Upper lobe of left lung (tissue), 6 donors: Measurements from ENCODE around the gene ZNF493. TPM values are rescaled to one million over a fixed set of nuclear protein-coding genes. Genes with fewer than 3 reads are reported as not detected.

Experiments used
- ATAC-seq, 2 donors: fragments of 200-7000 bp; cut with Tn5 transposase; one replicate each; pipeline ENCODE4 v1.9.1; 2022; ENCODE audit warnings: mild to moderate bottlenecking in 2 of 2, moderate library complexity in 2 of 2; ENCODE audit not compliant: low FRiP score in 2 of 2
- DNase-seq, 2 donors: peaks; one replicate each; pipeline ENCODE4 v3.0.0-alpha.2; 2019 to 2020
- H3K27ac ChIP-seq, 4 donors: fragments of 200-600 bp; sonication (generic); one replicate each; pipeline ENCODE4 v1.5.1; 2016 to 2019
- H3K27me3 ChIP-seq, 4 donors: fragments of 200-600 bp; sonication (generic); one replicate each; pipeline ENCODE4 v1.5.1; 2017 to 2019
- H3K36me3 ChIP-seq, 4 donors: fragments of 200-600 bp; sonication (generic); one replicate each; pipeline ENCODE4 v1.5.1; 2016 to 2019
- H3K4me1 ChIP-seq, 4 donors: fragments of 200-600 bp; sonication (generic); one replicate each; pipeline ENCODE4 v1.5.1; 2018 to 2019
- H3K4me3 ChIP-seq, 4 donors: fragments of 200-600 bp; sonication (generic); one replicate each; pipeline ENCODE4 v1.5.1; 2017 to 2019; ENCODE audit warnings: mild to moderate bottlenecking in 2 of 4, moderate library complexity in 1 of 4
- H3K9me3 ChIP-seq, 4 donors: fragments of 200-600 bp; sonication (generic); one replicate each; pipeline ENCODE4 v1.5.1; 2018 to 2019
- EP300 ChIP-seq, 4 donors: sonication (generic); formaldehyde crosslinking; IDR thresholded peaks; one replicate each; pipeline ENCODE4 v1.5.1; 2017; ENCODE audit warnings: antibody characterized with exemption in 4 of 4, control low read depth in 2 of 4
- POLR2A ChIP-seq, 4 donors: fragments of 450-650 bp; IDR thresholded peaks; one replicate each; pipeline ENCODE4 v1.5.1; 2016 to 2017; ENCODE audit warnings: antibody characterized with exemption in 4 of 4, mild to moderate bottlenecking in 2 of 4
- POLR2AphosphoS5 ChIP-seq, 2 donors: sonication (generic); formaldehyde crosslinking; IDR thresholded peaks; one replicate each; pipeline ENCODE4 v1.5.1; 2017; ENCODE audit warnings: antibody characterized with exemption in 2 of 2
- WGBS, 2 donors: methylation state at CpG; one replicate each; pipeline ENCODE4 v1.1.5; 2017 to 2018; 5-methylcytosine and 5-hydroxymethylcytosine counted together
- total RNA-seq, 6 donors: library from RNA; depleted of rRNA in 4 of 6; stranded (reverse); fragments of >200 nt in 4 of 6; gene quantifications; one replicate each; pipeline versions ENCODE4 v1.1.0 to v1.2.1, GENCODE V29; 2016 to 2021
- TF ChIP-seq, protein P1 (sequence below), 6 experiments: fragments of 450-650 bp in 4 of 6; fragments of 200-600 bp in 2 of 6; sonication (generic) in 2 of 6; IDR thresholded peaks; one replicate each; pipeline ENCODE4 v1.5.1; 2016 to 2019; ENCODE audit warnings: antibody characterized with exemption in 6 of 6
- donor health status: DM: no; HTN: no; CAD: no; lungs with moderate emphysema.
- donor health status: DM: no; HTN: yes; CAD: no; lungs with severe emphysema.

The ZNF493 gene
- total RNA-seq, 6 donors from 2014 or later: 19.0 to 86.3 (median 29.7) TPM

DNA sequence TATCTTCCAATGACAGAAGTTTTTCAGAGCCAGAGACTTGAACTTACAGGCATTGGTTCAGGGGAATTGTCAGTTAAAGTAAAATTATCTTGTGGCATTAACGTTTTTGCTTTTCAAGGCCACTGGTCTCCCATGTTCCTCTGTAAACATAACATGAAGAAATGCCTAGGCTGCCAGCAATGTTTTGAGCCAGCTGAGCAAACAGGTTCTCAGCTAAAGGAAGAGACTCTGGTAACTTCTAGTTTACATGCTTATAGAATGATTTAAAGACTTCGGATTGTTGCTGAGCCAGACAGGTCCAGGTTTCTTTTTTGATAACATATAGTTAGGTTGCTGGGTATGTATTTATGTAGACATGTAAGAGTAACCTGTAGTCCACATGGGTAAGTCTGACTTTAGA is 35.7 kb downstream of the ZNF493 start:
- no peak for TF ChIP-seq POLR2A (IDR thresholded peaks at IDR 0.05)
- TF ChIP-seq, protein P1, sequence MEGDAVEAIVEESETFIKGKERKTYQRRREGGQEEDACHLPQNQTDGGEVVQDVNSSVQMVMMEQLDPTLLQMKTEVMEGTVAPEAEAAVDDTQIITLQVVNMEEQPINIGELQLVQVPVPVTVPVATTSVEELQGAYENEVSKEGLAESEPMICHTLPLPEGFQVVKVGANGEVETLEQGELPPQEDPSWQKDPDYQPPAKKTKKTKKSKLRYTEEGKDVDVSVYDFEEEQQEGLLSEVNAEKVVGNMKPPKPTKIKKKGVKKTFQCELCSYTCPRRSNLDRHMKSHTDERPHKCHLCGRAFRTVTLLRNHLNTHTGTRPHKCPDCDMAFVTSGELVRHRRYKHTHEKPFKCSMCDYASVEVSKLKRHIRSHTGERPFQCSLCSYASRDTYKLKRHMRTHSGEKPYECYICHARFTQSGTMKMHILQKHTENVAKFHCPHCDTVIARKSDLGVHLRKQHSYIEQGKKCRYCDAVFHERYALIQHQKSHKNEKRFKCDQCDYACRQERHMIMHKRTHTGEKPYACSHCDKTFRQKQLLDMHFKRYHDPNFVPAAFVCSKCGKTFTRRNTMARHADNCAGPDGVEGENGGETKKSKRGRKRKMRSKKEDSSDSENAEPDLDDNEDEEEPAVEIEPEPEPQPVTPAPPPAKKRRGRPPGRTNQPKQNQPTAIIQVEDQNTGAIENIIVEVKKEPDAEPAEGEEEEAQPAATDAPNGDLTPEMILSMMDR (IDR thresholded peaks at IDR 0.05): no peak
- H3K4me3 ChIP-seq: no peak overlapping the region
- no peaks in the 10 kb centered on the region for H3K27me3 ChIP-seq
- H3K4me1 ChIP-seq: no peaks in the 10 kb centered on the region
- H3K36me3 ChIP-seq: no peaks in the 10 kb centered on the region
- no peak overlapping the region for H3K27ac ChIP-seq
- 59 to 77% methylated on average over 2 of the region's 2 CpGs for WGBS, 2 donors
- no peak for ATAC-seq
- H3K9me3 ChIP-seq: peaks cover 17 to 50% (median 40%) of the 10 kb centered on the region in 4 donors
- no peak for DNase-seq

DNA sequence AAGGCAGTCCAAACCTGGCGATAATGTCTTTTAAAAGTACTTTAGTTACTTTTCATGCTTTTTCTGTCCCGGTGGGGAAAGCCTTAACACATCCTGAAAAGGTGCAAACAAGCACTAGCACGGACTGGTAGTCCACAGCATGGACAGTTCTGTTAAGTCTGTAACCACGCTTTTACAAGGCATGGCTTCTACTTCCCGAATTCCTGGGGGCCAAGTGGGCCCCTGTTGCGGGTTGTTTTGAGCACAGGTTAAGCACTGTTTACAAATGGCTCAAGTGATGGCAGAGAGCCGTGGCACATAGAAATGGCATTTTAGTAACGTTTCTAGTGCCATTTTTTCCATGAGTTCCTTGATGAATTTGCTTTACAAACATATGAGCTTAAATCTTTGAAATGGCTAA is 37.6 kb downstream of the ZNF493 start:
- no peaks in the 10 kb centered on the region for H3K4me1 ChIP-seq
- DNase-seq (no peak), ATAC-seq (no peak)
- H3K27ac ChIP-seq: no peak overlapping the region
- peaks cover 2 to 32% (median 25%) of the 10 kb centered on the region in 4 donors for H3K9me3 ChIP-seq
- H3K27me3 ChIP-seq: no peaks in the 10 kb centered on the region
- TF ChIP-seq POLR2A (IDR thresholded peaks at IDR 0.05): no peak
- no peak for TF ChIP-seq POLR2AphosphoS5 (IDR thresholded peaks at IDR 0.05)
- TF ChIP-seq EP300 (IDR thresholded peaks at IDR 0.05): no peak
- TF ChIP-seq, protein P1 (IDR thresholded peaks at IDR 0.05): no peak
- no peak overlapping the region for H3K4me3 ChIP-seq
- WGBS, 2 donors: 61 to 84% methylated on average over 8 of the region's 8 CpGs
- no peaks in the 10 kb centered on the region for H3K36me3 ChIP-seq

DNA sequence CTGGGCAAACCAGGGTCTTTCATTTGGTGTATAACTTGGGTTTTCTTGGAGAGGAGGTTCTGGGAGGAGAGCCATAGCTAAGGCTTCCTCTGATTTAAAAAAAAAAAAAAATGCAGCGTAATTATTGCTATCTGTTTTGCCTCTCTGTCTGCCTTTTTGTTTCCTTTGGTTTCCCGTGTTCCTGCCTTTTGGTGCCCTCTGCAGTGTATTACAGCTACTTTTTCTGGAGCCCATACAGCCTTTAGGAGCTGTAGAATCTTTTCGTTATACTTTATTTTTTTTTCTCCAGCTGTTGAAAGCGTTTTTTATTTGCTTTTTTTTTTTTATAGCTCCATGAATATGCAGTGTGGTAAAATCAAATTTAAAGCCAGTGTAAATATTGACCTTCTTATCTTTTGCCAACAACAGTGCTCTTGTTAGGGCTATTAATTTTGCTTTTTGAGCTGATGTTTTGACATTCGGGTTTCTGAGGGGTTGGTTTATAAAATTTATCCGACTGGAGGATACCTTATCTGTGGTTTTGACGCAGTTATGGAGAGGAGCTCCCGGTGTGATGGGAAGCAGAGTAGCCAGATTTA is 38.1 kb downstream of the ZNF493 start:
- Histone ChIP-seq H3K4me1 (no peaks in the 10 kb centered on the region), H3K4me3 (no peak overlapping the region), H3K27me3 (no peaks in the 10 kb centered on the region), H3K36me3 (no peaks in the 10 kb centered on the region), H3K27ac (no peak overlapping the region), H3K9me3 (peaks cover 0 to 31% (median 21%) of the 10 kb centered on the region in 4 donors)
- WGBS, 2 donors: 47 to 69% methylated on average over 8 of the region's 8 CpGs
- DNase-seq (no peak), ATAC-seq (no peak)
- TF ChIP-seq EP300 (IDR thresholded peaks at IDR 0.05) (no peak), POLR2A (IDR thresholded peaks at IDR 0.05) (no peak), POLR2AphosphoS5 (IDR thresholded peaks at IDR 0.05) (no peak)
- TF ChIP-seq, protein P1 (IDR thresholded peaks at IDR 0.05): no peak

DNA sequence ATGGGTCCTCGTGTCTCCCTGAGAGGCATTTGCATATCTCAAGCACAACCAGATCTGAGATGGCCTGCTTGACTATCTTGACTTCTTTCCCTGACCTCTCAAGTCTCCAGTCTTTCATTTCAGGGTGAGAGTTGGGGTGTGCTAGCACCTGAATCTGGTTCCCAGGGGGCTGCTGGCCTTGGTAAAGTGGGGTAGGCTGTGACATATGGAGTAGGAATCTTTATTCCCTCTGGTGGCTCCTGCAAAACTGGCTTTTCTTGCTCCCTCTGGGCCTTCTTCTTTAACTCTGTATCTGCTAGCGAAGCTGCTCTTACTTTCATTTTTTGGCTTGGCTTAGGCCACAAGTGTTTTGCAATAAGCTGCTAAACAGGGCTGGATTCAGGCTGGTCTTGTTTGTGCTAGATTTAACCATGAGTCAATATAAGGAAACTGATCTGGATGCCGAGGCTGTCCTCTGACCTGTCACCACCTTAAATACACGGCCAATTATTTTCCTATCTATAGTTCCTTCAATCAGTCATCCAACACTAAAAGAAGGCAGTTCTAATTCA is 42.3 kb downstream of the ZNF493 start:
- no peak overlapping the region for H3K4me3 ChIP-seq
- no peaks in the 10 kb centered on the region for H3K4me1 ChIP-seq
- no peaks in the 10 kb centered on the region for H3K36me3 ChIP-seq
- peaks cover 0 to 7% (median 1%) of the 10 kb centered on the region in 4 donors for H3K9me3 ChIP-seq
- no peaks in the 10 kb centered on the region for H3K27me3 ChIP-seq
- ATAC-seq (peak; percentile 53 to 64), DNase-seq (no peak)
- TF ChIP-seq, protein P1 (IDR thresholded peaks at IDR 0.05): no peak
- no peak for TF ChIP-seq EP300 (IDR thresholded peaks at IDR 0.05)
- TF ChIP-seq POLR2A (IDR thresholded peaks at IDR 0.05): no peak
- TF ChIP-seq POLR2AphosphoS5 (IDR thresholded peaks at IDR 0.05): no peak
- peak overlapping the region in 2 of 4 donors; percentile 52 to 63 for H3K27ac ChIP-seq
- 33 to 52% methylated on average over 4 of the region's 4 CpGs for WGBS, 2 donors

DNA sequence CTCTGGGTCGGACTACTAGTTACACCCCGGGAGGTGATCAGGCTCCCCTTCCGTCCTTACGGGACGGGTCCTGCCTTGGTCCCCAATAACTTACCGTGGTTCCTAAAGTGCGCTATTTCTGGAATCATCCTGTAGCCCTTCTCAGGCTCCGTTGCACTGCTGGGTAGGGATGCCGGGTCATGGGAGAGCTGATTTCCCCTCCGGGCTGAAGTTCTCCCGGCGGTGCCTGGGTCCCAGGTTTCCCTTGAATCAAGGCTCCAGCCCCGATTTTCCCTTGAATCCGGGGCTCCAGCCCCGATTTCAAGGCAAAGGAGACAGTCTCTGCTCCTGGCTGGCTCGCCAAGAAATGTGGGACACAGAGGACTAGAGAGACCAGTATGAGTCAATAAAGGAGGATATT is 43.4 kb downstream of the ZNF493 start:
- Histone ChIP-seq H3K36me3 (no peaks in the 10 kb centered on the region), H3K4me1 (no peaks in the 10 kb centered on the region), H3K27ac (peak overlapping the region in 1 of 4 donors; percentile 4), H3K9me3 (peaks cover 0 to 8% (median 1%) of the 10 kb centered on the region in 4 donors), H3K27me3 (no peaks in the 10 kb centered on the region), H3K4me3 (no peak overlapping the region)
- WGBS, 2 donors: 91 to 92% methylated on average over 13 to 16 of the region's 16 CpGs
- DNase-seq (no peak), ATAC-seq (no peak)
- no peak for TF ChIP-seq POLR2A (IDR thresholded peaks at IDR 0.05)
- no peak for TF ChIP-seq EP300 (IDR thresholded peaks at IDR 0.05)
- no peak for TF ChIP-seq POLR2AphosphoS5 (IDR thresholded peaks at IDR 0.05)
- TF ChIP-seq, protein P1 (IDR thresholded peaks at IDR 0.05): no peak
